HG03135 (cell line): ENCODE data around the gene UNC119B.
"Not testable (repeated sequence)": the region's sequence is repeated elsewhere in the genome, so short reads cannot be mapped to it uniquely, and the experiment has no call there.

Experiments
- ATAC-seq: cut with Tn5 transposase; IDR thresholded peaks from one replicate; pipeline ENCODE4 v1.9.1; 2021; ENCODE audit warnings: mild to moderate bottlenecking, moderate library complexity; ENCODE audit not compliant: unreplicated experiment

UNC119B gene

DNA sequence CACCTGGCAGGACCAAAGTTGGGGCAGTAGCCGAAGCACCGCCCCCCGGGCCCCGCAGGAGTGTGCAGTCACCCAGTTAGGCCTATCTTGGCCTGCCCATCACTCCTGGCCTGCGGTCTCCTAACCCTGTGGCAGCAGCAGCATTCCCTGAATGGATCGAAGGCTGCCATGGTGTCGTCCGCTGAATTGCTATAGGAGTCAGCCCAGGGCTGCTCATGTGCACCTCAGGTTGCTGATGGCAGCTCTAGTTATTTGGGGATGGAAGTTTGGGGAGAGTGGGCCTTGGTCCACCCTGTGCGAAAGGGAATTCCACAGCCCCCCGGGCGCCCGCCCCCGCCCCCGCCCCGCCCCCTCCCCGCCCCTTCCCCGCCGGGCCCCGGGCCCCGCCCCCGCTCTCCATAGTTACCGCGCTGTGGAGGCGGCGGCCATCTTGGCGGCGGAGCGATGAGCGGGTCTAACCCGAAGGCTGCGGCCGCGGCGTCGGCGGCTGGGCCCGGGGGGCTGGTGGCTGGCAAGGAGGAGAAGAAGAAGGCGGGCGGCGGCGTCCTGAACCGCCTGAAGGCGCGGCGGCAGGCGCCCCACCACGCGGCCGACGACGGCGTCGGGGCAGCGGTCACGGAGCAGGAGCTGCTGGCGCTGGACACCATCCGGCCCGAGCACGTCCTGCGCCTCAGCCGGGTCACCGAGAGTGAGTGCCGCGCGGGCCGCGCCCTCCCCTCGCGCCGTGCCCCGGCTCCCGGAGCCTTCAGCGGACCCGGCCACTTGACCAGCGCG, at the start of gene UNC119B:
TSS of gene UNC119B (plus strand) at position 428 of the 774 bp plus-strand sequence. CDS start at position 445, 17 bp downstream.
- ATAC-seq: peak; percentile 54

DNA sequence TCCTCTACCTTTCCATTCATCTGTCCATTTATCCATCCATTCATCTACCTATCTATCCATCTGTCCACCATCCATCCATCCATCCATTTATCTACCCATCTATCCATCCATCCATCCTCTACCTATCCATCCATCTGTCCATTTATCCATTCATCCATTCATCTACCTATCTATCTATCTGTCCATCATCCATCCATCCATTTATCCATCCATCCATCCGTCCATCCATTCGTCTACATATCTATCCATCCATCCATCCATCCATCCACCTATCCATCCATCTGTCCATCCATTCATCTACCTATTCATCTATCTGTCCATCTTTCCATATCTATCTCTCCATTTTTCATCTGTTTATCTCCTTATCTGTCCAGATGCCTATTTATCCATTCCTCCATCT, 48.8 kb upstream of the UNC119B start:
- ATAC-seq: no peak

DNA sequence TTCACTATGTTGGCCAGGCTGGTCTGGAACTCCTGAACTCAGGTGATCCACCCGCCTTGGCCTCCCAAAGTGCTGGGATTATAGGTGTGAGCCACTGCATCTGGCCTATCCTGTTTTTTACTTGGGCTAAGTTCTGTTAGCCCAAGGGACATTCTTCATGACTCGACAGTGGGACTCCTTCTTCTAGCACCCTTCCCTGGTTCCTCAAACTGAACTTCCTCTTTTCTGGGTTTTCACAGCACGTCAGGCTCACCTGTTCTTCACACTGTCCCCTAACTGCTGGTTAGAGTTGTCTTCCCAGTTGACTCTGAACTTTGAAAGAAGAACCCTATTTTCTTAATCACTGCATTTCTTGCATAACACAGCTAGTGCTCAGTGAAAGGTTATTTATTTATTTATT, 47.4 kb upstream of the UNC119B start:
- no peak for ATAC-seq

DNA sequence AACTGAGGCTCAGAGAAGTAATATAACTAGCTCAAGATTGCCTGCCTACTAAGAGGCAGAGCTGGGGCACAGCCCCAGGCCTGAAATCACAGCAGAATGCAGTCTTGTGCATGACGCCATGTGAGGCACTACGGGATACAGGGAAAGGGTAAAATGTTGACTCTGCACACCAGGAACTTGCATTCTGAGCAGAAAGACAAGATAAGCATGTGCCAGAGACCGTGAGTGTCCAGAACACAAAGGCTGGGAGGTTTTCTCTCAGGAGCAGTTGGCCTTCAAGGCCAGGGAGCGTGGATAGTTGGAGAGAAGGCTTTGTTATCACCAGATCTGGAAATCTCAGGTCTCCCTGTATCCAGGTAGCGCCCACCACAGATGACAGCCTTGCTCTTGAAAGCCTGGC, 46.5 kb upstream of the UNC119B start:
- no peak for ATAC-seq

DNA sequence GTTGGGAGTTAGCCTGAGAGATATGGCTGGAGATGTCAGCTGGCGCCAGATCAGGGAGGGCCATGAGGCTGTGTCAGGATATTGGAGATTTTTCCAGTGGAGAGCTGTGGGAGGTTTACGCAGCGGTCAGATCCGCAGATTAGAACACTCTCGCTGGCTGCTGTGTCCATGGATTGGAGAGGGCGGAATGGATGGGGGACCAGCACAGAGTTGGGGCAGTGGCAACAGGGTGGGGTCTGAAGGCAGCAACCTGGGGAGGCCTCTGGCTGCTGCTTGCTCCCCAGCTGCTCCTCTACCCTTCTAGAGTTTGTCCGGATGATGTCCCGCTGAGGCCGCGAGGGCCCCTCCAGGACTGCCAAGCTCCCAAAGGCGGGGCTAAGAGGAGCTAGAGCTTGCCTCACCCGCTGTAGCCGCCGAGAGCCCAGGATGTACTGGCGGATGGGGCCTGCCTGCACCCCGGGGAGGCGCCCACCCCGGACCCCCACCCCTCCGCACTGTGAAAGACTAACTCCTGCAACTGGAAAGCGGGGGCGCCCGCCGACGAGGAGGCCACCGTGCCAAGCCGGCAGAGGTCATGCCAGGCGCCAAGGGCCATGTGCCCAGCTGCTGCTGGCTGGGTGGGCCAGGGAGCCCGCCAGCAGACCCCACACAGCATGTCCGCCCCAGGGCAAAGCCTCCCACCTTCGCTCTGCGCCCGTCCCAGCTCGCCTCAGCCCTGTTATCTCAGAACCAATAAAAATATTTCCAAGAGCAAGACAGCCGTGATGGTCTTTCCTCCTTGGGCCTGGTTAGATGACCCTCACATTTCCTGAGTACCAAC, 43.5 kb upstream of the UNC119B start:
- no peak for ATAC-seq

DNA sequence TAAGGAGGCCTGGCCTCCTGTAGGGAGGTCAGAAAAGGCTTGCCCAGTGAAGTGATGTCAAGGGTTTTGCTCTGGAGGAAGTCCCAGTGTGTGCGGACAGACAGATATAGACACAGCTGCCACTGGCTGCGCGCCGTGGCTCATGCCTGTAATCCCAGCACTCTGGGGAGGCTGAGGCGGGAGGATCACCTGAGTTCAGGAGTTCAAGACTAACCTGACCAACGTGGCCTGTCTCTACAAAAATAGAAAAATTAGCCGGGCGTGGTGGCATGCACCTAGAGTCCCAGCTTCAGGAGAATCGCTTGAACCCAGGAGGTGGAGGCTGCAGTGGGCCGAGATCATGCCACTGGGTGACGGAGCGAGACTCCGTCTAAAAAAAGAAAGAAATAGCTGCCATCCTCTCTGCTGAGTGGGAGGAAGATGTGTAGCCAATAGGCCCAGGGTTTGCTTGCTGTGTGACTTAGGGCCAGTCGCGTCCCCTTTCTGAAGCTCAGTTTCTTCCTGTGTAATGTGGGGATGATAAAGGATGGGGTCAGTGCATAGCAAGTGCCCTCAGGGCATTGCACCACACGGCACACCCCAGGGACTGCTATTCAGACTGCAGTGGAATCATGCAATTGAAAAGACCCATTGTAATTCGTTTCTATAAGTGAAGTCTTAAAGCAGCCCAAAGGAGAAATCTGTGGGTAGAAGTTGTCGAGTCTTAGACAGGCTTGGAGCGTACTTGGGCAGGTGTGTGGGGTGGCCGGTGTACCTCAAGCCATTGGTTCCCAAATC, 42.0 kb upstream of the UNC119B start:
- no peak for ATAC-seq

DNA sequence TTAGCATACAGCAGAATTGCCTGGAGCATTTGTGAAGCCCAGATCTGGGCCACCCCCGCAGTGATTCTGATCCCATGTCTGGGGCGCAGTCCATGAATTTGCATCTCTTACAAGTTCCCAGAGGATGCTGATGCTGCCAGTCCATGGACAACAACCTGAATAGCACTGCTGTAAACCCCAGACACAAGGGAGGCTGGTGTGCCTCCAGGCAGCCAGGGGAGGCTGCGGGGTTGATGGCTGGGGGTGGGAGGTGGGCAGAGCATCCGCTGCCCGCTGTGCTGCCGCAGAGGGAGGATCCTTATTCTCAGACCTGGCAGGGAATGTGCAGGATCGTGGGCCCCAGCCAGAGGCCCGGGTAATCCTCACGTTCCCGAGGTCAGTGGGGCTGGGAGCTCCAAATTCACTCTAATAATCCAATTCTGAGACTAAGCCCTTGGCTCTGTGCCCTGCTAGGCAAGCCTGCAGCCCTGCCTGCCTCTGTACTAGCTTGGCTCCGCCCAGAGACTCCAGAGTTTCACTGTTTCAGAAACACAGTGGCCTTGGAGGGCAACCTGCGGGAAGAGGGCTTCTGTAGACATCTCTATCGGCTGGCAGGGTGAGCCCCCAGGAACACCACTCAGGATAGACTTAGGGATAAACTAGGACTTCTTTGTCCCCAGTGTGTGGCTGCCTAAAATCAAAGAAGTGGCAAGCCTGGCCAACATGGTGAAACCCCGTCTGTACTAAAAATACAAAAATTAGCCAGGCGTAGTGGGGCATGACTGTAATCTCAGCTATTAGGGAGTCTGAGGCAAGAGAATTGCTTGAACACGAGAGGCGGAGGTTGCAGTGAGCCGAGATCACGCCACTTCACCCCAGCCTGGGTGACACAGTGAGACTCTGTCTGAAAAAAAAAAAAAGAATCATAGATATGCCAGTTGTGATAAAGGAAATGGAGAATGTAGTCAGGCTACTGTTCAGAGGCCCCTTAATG, 41.1 kb upstream of the UNC119B start:
- ATAC-seq: peak; percentile 47

DNA sequence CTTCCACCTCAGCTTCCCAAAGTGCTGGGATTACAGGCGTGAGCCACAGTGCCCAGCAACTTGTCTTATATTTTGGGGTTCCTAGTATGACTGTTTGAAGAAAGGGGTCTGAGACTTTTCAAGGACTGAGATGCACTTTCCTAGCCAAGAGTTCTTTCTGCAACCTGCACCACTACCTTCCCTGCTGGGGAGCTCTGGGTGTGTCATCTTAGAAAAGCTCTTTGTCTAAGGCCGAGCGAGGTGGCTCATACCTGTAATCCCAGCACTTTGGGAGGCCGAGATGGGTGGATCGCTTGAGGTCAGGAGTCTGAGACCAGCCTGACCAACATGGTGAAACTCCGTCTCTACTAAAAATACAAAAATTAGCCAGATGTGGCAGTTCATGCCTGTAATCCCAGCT, 40.0 kb upstream of the UNC119B start:
- ATAC-seq: not testable (repeated sequence)

DNA sequence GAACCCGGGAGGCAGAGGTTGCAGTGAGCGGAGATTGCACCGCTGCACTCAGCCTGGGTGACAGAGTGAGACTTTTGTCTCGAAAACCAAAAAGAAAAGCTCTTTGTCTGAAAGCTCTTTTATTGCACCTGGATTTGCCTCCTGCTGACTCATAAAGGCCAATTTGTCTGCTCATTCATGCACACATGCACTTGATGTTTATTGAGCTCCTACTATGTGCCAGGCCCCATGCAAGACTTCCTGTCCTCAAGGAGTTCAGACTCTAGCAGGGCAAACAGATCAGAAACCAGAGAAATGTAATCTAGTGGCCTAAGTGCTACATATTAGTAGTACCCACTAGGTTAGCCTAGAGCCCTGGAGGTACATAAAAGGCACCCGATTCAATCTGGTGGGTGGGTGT, 39.6 kb upstream of the UNC119B start:
- ATAC-seq: no peak

DNA sequence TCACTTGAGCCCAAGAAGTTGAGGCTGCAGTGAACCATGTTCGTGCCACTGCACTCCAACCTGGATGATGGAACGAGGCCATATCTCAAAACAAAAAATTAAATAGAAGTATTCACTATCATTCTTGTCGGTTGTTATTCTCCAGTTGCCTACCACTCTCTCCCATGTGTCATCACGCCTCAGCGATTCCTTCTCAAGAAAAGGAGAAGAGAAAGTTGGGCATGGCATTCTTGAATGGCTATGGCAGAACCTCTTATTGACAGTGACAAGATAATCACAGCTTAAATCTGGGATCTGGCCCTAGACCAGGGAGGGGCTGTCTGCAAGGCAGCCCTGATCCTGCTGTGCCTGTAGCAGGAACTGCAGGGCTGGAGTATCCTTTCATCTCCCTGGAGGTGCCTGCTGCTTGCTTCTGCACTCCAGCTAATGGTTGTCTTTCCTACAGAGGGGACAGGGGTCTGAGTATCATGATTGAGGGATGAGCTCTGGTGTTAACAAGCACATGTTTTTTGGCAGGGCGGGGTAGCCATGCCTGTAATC, 36.1 kb upstream of the UNC119B start:
- no peak for ATAC-seq

DNA sequence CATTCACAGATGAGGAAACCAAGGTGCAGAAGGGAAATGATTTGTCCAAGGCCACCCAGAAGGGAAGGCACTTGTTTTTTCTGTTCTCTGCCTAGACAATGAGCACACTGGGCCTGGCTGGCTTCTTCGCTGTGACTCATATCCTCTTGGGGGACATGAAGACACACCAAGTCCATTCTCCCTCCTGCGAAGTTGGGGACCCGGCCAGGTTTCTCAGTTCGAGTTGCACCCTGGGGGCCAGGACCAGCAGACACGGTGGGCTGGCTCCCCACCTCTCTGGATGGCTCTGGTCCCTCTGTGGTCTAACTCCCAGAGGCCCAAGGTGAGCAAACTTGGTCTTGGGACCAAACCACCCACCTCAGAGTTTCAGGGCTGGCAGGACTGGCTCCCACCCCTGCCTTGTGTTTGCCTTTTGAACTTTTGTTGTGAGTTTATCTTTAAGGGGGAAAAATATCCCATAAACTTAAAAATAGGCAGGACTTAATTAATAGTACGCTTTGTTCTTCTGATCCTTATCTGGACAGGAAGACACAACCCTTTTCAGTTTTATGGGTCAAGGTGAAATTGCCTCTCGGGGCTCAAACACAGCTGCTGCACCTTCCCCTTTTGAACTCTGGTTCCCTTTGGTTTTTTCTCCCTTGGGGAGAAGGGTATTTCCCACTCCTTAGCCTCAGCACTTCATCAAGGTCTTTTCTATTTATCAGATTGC, 32.3 kb upstream of the UNC119B start:
- ATAC-seq: peak; percentile 57

DNA sequence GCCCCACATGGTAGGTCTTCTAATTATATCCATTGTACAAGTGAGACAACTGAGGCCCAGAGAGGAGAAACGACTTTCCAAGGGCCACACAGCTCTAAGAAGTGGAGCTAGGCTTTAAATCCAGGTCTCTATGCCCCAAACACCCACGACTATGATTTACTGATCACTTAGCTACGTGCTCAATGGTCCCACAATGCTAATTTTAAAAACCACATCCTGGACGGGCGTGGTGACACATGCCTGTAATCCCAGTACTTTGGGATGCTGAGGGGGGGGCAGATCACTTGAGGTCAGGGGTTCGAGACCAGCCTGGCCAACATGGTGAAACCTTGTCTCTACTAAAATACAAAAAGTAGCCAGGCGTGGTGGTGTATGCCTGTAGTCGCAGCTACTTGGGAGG, 31.7 kb upstream of the UNC119B start:
- ATAC-seq: no peak

DNA sequence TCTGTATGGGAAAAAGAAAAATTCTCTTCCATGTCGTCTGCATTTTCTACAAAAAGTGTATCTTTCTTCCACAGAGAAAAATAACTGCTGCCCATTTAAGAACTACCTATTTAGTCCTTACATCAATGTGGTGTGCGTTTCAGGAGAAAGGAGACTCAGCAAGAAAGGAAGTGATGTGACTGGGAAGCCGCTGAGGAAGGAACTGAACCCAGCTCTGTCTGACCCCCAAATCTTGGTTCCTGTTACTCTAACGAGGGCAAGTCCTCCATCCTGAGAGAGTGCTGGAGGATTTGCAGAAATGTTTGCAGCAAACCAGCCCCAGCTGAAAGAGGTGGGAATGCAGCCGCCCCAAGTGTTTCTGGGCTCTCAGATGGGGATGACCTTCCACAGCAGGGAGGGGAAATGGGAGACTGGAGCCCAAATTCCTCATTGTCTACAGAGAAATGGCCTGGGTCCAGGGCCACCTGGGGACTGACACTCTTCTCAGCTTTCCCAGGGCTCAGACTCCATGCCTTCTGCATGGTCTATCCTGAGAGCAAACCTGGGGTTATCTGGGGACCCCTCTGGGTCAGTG, 30.0 kb upstream of the UNC119B start:
- ATAC-seq: no peak

DNA sequence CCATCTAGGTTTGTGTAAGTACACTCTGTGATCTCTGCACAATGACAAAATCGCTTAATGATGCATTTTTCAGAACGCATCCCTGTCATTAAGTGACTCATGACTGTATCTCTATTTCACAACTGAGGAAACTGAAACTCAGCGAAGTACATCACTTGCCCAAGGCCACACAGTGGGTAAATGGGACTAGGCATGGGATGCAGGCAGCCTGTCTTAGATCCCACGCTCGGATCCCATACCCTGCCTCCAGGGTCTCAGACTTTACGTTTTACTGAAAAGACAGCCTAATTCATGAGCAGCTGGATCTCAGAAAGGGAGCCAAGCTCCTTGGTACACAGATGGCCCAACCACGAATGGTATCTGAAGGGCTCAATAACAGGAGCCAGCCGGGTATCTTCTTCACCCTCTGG, 25.7 kb upstream of the UNC119B start:
- no peak for ATAC-seq

DNA sequence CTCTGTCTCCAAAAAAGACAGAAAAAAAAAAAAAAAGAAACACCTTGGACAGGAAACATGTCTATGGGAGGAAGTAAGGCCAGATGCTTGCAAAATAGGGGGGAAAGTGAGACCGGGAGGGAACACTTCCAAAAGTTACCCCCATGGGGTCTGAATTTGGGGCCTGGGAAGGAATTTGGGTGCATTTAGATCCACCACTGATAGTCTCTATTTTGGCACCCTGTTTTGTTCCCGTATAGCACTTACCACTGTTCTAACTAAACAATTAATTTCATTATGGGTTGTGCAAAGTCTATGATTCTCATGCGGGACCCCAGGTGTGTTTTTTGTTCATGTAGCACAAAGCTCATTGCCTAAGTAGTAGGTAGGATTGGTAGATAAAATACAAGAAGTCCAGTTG, 24.7 kb upstream of the UNC119B start:
- no peak for ATAC-seq

DNA sequence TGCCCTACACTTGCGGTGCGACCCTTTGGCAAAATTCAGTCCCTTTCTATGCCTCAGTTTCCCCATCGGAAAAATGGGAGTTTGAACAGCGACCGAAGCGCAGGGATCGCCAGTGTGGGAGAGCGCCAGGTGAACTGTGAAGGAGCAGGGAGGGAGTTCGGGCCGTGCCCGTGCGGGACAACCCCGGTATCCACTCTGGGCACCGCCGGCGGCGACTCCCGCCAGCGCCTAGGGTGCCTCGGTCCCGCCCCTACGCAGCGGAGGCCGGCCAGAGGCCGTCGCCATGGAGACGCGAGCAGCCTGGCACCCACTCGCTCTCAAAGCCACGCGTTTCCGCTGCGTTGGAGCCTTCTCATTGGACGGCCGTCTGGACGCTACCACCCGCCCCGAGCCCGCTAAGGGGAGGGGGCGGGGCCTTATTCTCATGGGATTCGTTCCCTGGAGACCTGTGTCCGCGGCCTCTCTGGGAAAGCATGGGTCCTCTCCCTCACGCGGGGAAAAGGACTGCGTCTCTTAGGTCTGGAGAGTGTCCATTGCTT, 24.0 kb upstream of the UNC119B start:
- peak; percentile 69 for ATAC-seq

DNA sequence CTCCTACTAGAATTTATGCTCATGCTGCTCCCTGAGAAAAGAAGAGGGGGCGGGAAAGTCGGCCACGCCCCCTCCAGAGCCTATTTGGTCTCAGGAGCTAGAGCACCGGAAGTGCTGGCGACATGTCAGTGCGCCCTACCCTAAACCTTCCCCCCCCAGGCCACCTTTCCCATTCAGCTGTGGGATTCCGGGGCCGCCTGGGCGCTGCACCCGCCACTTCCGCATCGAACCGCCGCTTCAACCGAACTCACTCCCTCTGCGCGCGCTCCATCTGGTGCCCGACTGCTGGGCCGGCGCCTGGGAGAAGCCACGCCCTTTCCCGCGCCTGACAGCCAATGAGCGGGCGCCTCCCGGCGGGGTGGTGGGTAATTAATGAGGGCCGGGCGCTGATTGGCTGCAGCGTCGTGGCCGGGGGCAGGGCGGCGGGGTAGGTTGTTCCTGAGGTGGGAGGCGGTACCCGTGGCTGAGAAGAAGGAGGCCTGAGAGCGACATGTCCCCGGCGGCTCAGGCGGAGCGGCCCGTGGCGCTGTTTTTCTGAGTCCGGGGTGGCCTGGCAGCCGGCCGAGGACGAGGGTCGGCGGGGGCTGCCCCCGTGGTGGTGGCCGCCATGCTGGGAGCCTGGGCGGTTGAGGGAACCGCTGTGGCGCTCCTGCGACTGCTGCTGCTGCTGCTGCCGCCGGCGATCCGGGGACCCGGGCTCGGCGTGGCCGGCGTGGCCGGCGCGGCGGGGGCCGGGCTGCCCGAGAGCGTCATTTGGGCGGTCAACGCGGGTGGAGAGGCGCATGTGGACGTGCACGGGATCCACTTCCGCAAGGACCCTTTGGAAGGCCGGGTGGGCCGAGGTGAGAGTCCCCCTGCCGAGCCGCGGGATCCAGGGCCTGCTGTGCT, 23.3 kb upstream of the UNC119B start, which contains the start of gene MLEC:
TSS of gene MLEC (plus strand) at position 460 of the 888 bp plus-strand sequence. CDS start at position 608, 148 bp downstream.
- peak; percentile 67 for ATAC-seq
